Measurements from ENCODE around the gene CCT6B.

DNA sequence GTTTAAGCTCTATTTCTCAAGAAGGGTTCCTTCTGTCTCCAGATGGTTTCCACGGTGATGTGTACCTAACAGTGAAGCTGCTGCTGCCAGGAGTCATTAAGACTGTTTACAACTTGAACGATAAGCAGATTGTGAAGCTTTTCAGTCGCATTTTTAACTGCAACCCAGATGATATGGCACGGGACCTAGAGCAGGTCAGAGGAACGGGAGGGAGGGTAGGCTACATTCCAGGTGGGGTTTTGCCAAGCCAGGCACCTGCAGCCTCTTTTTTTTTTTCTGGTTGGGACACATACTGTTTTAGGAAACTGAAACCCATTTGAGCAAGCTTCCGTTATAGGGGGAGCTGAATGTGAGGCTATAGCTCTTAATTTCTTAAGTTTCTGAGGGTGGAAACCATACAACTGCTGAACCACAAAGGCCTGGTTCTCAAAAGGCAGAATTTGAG is 29.7 kb upstream of the CCT6B start:
- TF ChIP-seq CTCF (IDR thresholded peaks at IDR 0.05 in 4 of 5, conservative IDR thresholded peaks at IDR 0.05 in 1 of 5) (no peak), POLR2A (IDR thresholded peaks at IDR 0.05) (no peak)
